Mesothelial cell of epicardium (in vitro differentiated cells): Measurements from ENCODE around the gene HM13. TPM values are rescaled to one million over a fixed set of nuclear protein-coding genes. Genes with fewer than 3 reads are reported as not detected.
A peak's percentile ranks its signal among the peaks of the same experiment; 100 is the strongest.
"Not testable (repeated sequence)": the region's sequence is repeated elsewhere in the genome, so short reads cannot be mapped to it uniquely, and the experiment has no call there.

Experiments used
- DNase-seq, 2 experiments: peaks; one replicate each; pipeline ENCODE4 v3.0.0; 2021; ENCODE audit warnings: low spot score in 2 of 2; ENCODE audit not compliant: unreplicated experiment in 2 of 2
- H3K27ac Mint-ChIP-seq: 2 replicates; pipeline ENCODE4 v1.8.0; 2021; ENCODE audit warnings: mixed read lengths
- H3K27me3 Mint-ChIP-seq: 2 replicates; pipeline ENCODE4 v1.8.0; 2021; ENCODE audit warnings: low read depth, mixed read lengths
- H3K36me3 Mint-ChIP-seq: 2 replicates; pipeline ENCODE4 v1.8.0; 2021; ENCODE audit warnings: mixed read lengths
- H3K4me1 Mint-ChIP-seq: 2 replicates; pipeline ENCODE4 v1.8.0; 2021; ENCODE audit warnings: mixed read lengths
- H3K4me3 Mint-ChIP-seq: 2 replicates; pipeline ENCODE4 v1.8.0; 2021; ENCODE audit warnings: mild to moderate bottlenecking, moderate library complexity, mixed read lengths
- H3K9me3 Mint-ChIP-seq: 2 replicates; pipeline ENCODE4 v1.8.0; 2021; ENCODE audit warnings: mixed read lengths
- CTCF ChIP-seq: fragments of 200-600 bp; sonication (generic); IDR thresholded peaks from one replicate; pipeline ENCODE4 v1.5.0; 2021; ENCODE audit warnings: antibody characterized with exemption; ENCODE audit not compliant: unreplicated experiment
- total RNA-seq: library from RNA; stranded (reverse); gene quantifications from 3 replicates; pipeline ENCODE4 v1.2.1, GENCODE V29; 2021

The HM13 gene
- total RNA-seq, 1 donor from 2014 or later: 140 TPM

GRCh38 chr20:31605902-31606803 is 91.9 kb downstream of the HM13 start:
- H3K4me3 Mint-ChIP-seq: peak overlapping the region; percentile 98
- DNase-seq: no peak
- H3K27ac Mint-ChIP-seq: peak overlapping the region; percentile 100
- no peaks in the 10 kb centered on the region for H3K9me3 Mint-ChIP-seq
- H3K4me1 Mint-ChIP-seq: peaks cover 51% of the 10 kb centered on the region
- no peak for TF ChIP-seq CTCF
- H3K36me3 Mint-ChIP-seq: peaks cover 13% of the 10 kb centered on the region
- H3K27me3 Mint-ChIP-seq: no peaks in the 10 kb centered on the region

- peak in 1 of 2 experiments; percentile 47 for DNase-seq
- no peak for TF ChIP-seq CTCF
- Mint-ChIP-seq H3K4me1 (peaks cover 58% of the 10 kb centered on the region), H3K27ac (peak overlapping the region; percentile 100), H3K9me3 (no peaks in the 10 kb centered on the region), H3K36me3 (peaks cover 13% of the 10 kb centered on the region), H3K4me3 (peak overlapping the region; percentile 98), H3K27me3 (no peaks in the 10 kb centered on the region)
Measured at GRCh38 chr20:31606804-31607639, 92.8 kb downstream of the HM13 start.

- H3K27me3 Mint-ChIP-seq: no peaks in the 10 kb centered on the region
- H3K4me3 Mint-ChIP-seq: peak overlapping the region; percentile 98
- H3K4me1 Mint-ChIP-seq: peaks cover 58% of the 10 kb centered on the region
- no peaks in the 10 kb centered on the region for H3K9me3 Mint-ChIP-seq
- H3K27ac Mint-ChIP-seq: peak overlapping the region; percentile 100
- DNase-seq: no peak
- TF ChIP-seq CTCF: no peak
- H3K36me3 Mint-ChIP-seq: peaks cover 13% of the 10 kb centered on the region
Measured at GRCh38 chr20:31607640-31608250, 93.5 kb downstream of the HM13 start.

GRCh38 chr20:31608251-31608945 is 94.2 kb downstream of the HM13 start:
- Mint-ChIP-seq H3K4me1 (peaks cover 57% of the 10 kb centered on the region), H3K27ac (peak overlapping the region; percentile 100), H3K9me3 (no peaks in the 10 kb centered on the region), H3K36me3 (peaks cover 13% of the 10 kb centered on the region), H3K4me3 (peak overlapping the region; percentile 98), H3K27me3 (no peaks in the 10 kb centered on the region)
- DNase-seq: peak; percentile 82 to 90
- no peak for TF ChIP-seq CTCF

- not testable (repeated sequence) for H3K4me3 Mint-ChIP-seq, H3K36me3 Mint-ChIP-seq, H3K9me3 Mint-ChIP-seq, DNase-seq, H3K27me3 Mint-ChIP-seq
- peak overlapping the region; percentile 71 for H3K27ac Mint-ChIP-seq
- H3K4me1 Mint-ChIP-seq: peaks cover 42% of the 10 kb centered on the region
Measured at GRCh38 chr20:31612271-31612640, 98.0 kb downstream of the HM13 start.
